SK-N-SH (cell line): ENCODE measurements around the gene PLCG2.

Experiments
- JUND ChIP-seq: IDR thresholded peaks from 2 replicates; pipeline ENCODE4 v1.4.0; 2012
- SMC3 ChIP-seq: IDR thresholded peaks from 2 replicates; pipeline ENCODE4 v1.6.1; 2012; ENCODE audit warnings: low read depth, low read length, improper control_type of control experiment
- TEAD4 ChIP-seq: IDR thresholded peaks from 2 replicates; pipeline ENCODE4 v1.4.0; 2012; ENCODE audit warnings: mild to moderate bottlenecking, borderline replicate concordance; ENCODE audit not compliant: insufficient read depth

DNA sequence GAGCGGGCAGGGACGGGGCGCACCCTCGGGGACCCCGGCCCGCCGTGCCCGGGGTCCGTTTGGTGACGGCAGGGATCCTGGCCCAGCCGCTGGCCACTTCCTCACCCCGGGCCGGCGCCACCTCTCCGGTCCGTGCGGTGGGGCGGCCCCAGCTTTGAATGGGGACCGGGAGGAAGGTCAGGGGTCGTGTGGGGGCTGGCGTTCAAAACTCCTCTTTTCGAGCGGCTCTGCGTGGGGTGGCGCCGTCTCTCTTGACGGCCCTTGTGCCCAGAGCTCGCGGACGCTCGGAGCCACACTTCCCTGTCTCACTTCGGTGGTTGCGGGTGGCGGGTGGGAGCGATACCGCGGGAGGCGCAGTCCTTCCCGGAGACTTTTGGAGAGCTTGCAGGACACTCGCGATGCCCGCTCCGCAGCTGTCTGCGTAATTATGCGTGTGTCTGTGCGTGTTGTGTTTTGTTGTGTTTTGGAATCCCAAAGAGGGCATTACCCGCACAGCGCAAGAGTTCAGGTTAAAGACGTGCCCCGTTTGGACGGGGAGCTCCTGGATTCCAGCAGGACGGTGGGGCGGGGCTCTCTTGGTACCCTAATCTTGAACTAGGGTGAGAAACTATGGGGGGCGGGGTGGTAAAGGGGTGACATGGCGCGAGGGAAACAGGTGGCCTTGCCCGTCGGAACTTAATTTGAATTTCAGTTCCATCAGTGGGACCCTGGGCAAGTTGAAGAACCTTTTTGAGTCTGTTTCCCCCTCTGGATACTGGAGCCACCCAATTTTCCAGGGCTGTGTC, 637 bp downstream of the PLCG2 start:
- no peak for TF ChIP-seq JUND
- TF ChIP-seq TEAD4: no peak
- no peak for TF ChIP-seq SMC3
